GM12892 (cell line): ENCODE results near the gene CCRL2.

Experiments
- POLR2A ChIP-seq: IDR thresholded peaks from 2 replicates; pipeline ENCODE4 v1.6.1; 2011; ENCODE audit warnings: low read depth, low read length, control low read depth
- POLR2AphosphoS5 ChIP-seq: IDR thresholded peaks from 2 replicates; pipeline ENCODE4 v1.6.1; 2011; ENCODE audit warnings: low read depth, low read length, control low read depth
- TAF1 ChIP-seq: IDR thresholded peaks from 2 replicates; pipeline ENCODE4 v1.6.1; 2011; ENCODE audit warnings: low read depth, mild to moderate bottlenecking, control low read depth, low read length, borderline replicate concordance

GRCh38 chr3:46453526-46454208, 46.6 kb downstream of the CCRL2 start:
- TF ChIP-seq POLR2A (no peak), POLR2AphosphoS5 (no peak), TAF1 (no peak)
